Hippocampal formation (tissue), 2 donors: ENCODE data around the gene NEMP1.
"Not testable (repeated sequence)": the region's sequence is repeated elsewhere in the genome, so short reads cannot be mapped to it uniquely, and the experiment has no call there.

Experiments
- DNase-seq, 2 donors: peaks; one replicate each; lab custom pipeline; 2025; lab: John Stamatoyannopoulos, UW

Gene NEMP1

DNA sequence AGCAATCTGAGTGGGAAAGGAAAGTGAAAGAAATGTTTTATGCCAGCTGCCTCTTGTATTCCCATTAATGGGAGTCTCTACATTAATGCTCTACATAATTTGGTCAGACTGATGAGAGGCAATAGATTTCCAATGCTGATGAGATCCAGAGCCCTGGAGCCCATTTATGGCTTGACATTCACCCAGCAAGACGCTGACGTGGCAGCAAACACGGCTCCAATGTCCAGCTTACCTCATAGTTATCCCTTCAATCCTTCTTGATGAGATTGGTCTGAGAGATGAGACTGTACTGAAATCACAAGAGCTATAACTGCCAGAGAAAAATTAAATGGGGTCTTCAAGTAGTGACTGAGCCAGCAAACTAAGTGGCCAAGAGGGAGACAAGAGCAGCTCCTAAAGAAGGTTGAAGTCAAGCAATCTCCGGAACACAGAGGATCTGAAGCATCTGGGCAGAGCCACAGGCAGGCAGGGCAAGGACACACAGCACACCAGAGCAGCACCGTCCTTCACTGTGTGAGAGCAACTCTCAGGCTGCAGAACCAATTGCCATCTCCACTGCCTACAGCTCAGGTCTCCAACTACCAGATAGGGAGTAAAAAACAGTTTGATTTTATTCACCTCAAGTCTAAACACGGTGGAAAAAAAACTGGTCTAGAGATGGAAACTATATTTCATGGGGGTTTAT, 21.4 kb downstream of the NEMP1 start:
- DNase-seq: no peak

DNA sequence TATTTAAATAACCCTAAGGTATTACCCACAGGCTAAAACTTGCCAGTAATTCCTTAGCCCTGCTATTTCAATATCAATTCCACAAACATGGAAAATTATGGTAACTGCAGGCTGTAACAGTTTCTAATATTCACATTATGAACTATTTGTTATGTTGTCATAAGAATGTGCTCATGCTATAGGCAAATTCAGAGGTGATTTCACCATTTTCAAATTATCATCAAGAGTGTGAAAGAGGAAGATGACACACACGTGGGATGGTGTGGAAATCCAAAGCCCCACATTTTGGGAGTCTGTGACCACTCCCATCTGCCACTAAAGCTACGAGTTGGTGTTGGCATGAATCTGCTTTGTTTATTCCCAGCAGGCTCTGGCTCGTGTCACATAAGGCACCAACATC, 22.8 kb downstream of the NEMP1 start:
- DNase-seq: no peak

DNA sequence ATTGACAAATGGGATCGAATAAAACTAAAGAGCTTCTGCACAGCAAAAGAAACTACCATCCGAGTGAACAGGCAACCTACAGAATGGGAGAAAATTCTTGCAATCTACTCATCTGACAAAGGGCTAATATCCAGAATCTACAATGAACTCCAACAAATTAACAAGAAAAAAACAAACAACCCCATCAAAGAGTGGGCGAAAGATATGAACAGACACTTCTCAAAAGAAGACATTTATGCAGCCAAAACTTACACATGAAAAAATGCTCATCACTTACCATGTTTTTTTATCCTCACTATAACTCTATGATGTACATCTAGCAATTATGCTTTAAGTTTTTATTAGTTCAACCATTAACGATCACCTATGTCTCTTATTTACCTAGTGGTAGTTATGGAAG, 24.7 kb downstream of the NEMP1 start:
- not testable (repeated sequence) for DNase-seq

DNA sequence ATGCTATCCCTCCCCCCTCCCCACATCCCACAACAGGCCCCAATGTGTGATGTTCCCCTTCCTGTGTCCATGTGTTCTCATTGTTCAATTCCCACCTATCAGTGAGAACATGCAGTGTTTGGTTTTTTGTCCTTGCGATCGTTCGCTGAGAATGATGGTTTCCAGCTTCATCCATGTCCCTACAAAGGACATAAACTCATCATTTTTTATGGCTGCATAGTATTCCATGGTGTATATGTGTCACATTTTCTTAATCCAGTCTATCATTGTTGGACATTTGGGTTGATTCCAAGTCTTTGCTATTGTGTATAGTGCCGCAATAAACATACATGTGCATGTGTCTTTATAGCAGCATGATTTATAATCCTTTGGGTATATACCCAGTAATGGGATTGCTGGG, 25.4 kb downstream of the NEMP1 start:
- not testable (repeated sequence) for DNase-seq

DNA sequence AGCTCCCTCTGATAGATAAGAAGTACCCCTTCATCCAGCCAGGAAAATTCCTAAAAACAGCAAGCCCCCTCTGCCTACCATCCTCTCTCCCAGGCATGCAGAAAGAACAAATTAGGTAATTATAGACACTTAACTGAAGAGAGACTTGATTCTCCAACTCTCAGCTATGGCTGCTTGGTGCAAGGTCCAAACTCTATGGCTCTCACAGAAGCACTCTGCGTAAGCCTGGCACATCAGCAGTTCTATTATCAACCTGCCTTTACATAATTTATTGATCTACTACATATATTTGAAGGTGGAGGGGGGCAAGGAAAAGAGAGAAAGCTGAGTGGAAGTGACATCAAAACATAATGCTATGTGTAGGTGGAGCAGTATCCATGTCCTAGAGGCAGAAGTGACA, 27.6 kb downstream of the NEMP1 start:
- no peak for DNase-seq

DNA sequence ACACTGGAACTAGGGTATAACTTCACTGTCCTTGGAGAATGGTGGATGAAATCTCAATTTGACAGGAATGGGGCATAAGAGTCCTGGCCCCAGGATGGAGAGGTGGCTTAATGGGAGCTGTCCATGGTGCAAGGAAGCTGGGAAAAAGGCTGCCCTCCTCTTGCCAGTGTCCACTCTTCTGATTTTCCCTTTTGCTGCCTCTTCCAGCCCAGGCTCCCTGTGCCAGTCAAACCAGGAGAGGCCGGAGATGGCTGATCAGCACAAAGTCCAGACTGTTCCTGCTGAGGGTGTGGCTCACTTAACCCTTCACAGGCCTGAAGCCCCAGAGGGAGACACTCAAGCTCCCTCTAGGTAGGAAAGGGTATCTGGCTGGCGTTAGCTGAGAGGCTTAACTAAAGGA, 28.7 kb downstream of the NEMP1 start, which contains the start of gene MYO1A:
Gene MYO1A (minus strand): TSS at position 240 of the 400 bp plus-strand sequence. CDS start 1,806 bp downstream, outside the sequence.
- no peak for DNase-seq

DNA sequence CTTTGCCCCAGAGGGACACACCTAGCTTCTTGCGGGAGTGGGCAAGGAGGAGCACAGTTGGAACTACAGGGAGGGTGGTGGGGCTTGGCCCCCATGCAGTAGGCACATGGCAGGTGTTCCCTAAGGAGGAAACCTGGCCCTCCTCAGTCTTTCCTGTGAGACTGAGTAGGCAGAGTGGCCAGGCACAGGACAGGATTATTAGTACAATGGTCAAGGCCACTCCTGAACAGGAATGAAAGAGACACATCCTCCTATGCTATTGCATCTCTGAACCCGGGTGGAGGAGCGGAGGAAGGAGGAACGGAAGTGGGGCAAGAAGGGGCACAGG, 29.5 kb downstream of the NEMP1 start:
- DNase-seq: no peak

DNA sequence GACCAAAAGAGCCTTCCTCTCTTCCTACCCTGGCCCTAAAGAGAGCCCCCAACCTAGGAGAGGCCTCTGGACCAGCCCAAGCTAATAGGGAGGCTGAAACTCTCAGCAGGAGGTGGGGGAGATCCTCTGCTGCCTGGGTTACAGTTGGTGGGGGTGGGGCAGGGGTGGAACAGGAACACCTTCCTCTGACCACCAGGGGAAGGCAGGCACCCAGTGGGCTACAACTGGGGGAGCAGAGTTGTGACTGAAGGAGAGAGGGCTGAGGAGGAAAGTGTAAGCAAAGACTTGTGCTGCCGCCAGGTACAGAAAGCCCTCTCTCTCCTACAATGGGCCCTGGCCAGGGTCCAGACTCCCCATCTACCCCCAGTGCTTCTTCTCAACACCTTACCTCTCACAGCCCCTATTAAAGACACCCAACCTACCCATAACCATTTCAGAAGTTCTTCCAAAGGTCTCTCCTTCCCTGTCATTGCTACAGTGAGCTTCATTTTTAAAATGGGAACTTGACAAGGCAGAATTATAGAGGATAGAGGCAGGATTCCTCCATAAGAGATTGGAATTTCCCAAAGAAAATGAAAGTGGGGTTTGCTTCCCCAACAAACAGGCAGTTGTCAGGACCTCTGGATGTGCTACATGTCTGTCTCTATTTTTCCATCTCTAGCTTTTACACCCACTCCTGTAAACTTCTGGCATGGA, 30.0 kb downstream of the NEMP1 start:
- no peak for DNase-seq

DNA sequence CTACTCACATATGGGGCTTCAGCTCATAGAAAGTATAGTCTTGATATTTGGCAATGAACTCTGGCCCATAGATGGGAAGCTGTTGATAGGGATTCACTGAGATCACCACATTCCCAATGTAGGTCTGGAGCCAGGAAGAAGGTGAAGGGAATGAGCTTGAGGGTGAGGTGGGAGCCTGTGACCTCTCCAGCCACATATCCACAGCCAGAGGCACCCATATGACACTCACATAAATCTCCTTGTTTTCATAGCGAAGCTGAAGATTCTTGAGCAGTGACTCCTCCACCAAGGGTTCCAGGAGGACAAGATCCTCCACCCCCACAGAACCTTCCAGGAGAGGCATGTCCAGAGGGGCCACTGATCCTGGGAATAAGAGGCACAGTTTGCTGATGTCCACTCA, 30.6 kb downstream of the NEMP1 start:
- no peak for DNase-seq

DNA sequence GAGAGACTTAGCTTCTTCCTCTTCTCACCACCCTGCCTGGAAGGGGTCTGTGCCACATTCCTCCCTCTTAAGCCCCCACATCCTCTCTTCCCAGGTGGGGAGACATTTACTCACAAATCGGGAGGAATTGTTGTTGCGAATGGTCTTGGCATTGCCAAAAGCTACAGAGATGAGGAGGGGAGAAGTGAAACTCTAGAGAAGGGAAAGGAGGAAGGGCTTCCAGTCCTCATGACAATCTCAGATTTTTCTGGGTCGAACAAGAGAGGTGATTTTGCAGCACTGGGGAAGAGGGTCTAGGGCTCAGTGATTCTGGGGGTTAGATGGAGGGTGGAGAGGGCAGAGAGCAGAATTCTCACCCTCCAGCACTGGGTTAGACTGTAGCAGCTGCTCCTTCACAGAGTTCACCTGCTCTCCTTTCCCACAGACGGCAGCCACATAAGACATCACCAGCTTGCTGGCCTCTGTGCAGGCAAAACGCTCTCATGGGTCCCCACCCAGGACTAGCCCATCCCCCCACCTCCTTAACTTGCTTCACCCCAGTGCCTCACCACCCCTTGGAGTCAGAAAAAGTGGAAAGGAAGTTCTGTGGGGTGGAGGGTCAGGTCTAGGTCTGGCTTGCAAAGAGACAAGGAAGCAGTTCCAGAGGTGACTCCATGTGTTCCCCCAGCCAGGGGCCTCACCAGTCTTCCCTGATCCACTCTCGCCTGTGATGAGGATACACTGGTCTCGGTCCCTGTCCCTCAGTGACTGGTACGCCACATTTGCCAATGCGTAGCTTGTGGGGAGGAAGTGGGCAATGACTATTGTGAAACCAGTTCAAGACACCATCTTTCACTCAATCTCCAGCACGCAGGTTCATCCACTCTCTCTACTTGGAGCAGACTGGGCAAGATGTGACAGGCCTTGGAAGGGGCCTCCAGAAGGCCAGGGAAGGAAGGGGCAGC, 31.4 kb downstream of the NEMP1 start:
- no peak for DNase-seq

DNA sequence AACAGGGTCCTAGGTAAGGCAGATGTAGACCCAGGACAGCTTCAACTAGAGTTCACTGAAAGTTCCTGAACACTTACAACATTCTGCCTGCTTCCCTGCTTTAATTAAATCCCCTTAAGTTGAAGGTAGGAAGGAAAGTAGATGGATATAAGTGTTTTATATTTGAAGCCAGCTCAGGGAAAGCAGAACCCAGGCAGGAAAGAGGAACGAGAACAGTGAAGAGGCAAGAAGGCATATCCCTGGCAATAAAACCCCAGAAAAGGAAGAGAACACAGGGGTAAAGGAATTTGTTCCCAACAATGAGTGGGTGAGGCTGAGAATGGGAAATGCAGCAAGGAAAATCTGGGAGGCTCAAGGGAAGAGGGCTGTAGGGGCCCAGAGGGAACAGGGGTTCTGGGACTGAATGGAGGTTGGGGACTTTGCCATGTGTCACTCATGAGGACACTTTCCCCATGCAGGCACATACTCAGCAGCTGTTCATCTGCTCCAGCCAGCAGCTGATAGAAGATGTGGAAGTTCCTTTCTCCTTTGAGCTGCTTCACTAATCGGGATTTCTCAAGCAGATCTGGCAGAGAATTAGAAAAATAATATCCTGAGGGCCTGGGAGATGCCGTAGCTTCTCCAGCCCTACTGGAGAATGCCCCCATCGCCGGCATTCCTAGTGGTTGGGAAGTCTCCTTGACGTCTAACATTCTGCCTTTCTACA, 32.4 kb downstream of the NEMP1 start:
- DNase-seq: no peak

DNA sequence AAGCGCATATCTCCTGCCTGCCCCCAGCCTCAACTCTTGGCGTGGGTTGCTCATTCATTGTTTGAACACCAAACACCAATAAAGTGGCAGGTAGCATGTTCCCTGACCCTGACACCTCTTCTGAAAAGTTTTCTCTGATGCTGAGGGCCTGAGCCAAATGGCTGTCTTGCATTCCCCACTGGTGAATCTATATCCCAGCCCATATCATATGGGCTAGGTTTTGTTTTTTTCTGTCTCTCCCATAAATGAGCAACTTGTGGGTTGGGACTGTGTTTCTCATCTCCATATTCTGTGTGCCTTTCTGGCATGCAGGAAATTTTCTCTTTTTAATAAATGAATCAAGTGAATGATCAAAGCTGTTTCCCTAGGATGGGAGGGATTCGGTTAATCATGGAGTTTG, 33.7 kb downstream of the NEMP1 start:
- no peak for DNase-seq

DNA sequence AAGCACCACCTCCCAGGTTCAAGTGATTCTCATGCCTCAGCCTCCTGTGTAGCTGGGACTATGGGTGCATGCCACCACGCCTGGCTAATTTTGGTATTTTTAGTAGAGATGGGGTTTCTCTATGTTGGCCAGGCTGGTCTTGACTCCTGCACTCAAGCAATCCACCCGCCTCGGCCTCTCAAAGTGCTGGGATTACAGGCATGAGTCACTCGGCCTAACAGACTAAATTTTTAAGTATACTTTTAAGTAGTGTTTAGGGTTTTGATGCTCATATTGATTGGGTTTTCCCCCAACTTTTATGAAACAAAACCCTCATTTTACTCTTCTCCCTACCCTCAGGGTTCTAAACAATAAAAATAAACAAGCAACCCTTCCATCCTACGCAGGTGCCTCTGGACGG, 34.1 kb downstream of the NEMP1 start:
- DNase-seq: no peak

DNA sequence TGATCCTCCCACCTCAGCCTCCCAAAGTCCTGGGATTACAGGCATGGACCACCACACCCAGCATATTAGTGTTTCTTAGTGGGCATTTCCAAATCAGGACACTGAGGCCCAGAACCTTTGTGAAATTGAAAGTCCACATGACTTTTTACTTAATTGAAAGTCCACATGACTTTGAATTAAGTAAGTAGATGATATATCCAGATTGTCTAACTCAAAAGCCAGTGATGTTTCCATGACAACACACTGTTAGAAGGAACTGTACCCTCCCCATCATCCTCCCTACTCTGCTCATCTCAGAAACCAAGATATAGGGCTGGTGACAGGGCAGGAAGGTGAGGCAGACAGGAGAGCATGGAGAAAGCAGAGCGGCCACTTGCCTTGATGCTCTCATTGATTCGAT, 35.9 kb downstream of the NEMP1 start:
- no peak for DNase-seq

DNA sequence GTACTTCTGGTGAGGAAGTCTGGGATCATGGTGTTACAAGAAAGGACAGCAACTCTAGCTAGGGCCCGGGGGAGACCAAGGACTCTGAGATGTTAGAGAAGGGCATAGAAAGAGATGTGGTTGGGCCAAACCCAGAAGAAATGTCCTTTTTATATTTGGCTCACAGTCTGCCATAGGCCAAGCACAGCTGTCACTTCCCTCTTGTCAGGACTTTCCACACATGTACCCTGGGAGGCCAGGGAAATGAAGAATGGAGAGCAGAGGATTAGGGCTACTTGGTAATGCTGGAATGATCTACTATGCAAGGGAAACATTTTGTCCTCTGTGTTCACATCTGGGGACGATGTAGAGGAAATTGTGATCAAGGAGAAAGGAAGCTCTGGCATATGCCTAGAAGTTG, 37.8 kb downstream of the NEMP1 start:
- DNase-seq: no peak

DNA sequence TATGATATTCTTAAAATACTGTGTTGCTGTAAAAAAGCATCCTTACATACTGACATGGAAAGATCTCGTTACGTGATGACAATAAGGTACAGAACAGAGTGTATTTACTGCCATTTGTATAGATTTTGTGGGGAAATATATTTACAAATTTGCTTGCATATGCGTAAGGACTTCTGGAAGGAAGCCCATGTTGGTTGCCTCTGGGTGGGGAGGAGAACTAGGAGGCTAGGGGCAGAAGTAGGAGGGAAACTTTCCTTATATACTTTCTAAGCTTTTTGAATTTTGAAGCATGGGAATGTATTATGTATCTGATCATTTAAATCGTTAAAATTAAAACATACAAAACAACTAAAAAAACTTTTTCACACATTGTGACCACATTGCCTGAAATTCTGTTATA, 38.4 kb downstream of the NEMP1 start:
- DNase-seq: no peak

DNA sequence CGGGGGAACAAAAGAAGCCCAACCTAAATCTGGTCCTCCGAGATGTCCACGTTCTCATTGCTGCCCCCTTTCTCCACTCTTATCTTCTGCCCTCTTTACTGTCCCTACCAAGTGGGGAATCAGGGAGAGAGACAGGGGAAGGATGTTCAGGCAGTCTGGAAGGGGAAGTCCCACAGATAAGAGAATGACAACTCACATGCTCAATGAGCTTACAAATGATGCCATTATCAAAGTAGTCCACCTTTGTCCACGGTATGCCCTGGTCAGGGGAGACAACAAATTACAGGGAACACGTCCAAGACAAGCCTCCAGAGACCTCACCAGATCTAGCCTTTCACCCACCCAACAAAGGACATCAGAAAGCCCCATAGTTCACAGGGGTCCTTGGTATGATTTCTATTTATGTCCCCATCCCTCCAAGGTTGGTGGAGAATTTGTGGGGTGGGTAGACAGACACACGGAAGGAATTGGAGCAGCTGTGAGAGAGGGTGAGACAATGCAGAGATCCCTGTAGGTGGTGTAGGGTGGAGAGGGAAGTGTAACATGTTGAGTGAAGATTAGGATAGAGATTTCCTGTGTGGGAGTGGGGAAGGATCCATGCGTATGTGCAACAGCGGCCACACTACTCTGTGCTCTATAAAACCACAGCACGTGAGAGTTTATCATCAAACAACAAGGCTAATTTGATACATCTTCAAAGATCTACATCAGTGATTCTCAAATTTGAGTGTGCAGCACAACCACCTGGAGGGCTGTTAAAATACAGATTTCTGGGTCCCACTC, 39.4 kb downstream of the NEMP1 start:
- no peak for DNase-seq

DNA sequence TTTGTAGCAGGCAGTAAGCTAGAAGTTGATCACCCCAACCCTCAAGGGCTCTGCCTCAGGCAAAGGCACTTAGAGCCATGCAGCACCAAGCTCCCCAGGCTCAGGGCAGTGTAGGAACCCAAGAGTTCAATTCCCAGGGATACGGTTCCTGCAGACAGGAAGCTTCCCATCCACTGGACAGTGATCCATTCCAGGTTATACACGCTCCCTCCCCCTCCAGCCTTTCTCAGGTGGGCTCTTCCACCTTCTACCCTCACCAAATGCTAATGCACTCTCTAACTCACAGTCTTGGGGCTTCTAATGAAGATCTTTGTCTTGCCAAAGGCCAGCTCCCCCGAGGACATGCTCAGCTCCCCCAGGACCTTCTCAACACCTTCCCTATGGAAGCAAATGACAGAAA, 41.3 kb downstream of the NEMP1 start:
- no peak for DNase-seq

DNA sequence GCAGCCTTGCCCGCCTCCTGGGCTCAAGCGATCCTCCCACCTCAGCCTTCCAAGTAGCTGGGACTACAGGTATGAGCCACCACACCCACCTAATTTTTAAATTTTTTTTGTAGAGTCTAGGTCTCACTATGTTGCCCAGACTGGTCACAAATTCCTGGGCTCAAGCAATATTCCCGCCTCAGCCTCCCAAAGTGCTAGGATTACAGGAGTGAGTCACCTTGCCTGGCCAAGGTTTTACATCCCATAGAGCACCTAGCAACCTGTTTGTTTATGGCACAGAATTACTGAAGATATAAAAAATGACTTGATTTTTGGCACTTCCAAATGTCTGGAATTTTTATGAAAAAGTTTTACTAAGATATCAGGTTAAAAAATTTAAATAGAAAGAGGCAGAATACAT, 45.2 kb downstream of the NEMP1 start:
- DNase-seq: no peak

DNA sequence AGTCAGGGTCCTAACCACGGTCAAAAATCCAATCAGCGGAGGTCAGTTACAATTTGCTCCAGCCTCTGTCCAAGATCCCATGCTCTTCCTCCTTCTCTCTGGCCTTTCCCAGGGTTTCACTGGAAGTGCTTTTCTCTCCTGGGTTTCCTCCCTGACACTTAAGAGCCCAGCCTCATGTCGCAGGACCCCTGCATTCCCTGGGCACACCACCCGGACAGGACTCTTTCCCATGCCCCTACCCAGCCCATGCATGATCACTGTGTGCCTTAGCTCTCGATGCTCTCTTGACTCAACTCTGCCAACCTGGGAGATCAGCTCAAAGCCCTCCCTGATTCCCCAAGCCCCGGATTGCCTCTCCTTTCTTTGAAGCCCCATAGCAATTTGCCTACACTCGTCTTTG, 46.8 kb downstream of the NEMP1 start:
- no peak for DNase-seq

DNA sequence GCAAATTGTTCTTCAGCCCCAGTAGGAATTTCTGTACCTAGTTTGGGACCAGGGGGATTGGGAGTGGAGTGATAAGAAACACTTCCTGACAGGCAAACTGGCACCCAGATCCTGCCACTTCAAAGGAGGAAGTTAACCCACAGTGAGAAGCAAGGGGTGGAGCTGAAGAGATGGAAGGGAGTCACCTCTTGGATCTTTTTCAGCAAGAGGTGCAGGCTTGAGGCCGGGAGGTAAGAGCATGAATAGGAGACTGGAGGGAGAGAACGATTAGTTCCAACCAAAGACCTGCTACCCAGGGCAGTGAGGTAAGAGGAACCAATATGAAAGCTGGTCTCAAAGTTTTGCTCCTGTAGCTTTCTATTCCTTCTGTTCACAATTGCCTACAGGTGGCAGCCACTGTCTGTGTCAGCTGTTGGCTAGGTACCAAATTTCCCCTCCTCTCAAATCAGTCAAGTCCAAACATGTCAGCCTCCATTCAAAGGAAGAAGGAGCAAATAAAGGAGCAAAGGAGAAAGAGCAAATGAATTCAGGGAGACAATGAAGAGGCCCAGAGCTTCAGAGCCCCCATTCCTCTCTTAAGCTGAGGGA, 47.4 kb downstream of the NEMP1 start:
- no peak for DNase-seq
